HepG2 (cell line): ENCODE measurements around the gene ABAT. TPM values are rescaled to one million over a fixed set of nuclear protein-coding genes. Genes with fewer than 3 reads are reported as not detected.

ENCODE experiments used
- CBX2 ChIP-seq, 2 experiments: fragments of 200-600 bp in 1 of 2; sonication (generic); formaldehyde crosslinking in 1 of 2; IDR thresholded peaks; 2 replicates each; pipeline versions ENCODE4 v1.7.0 to v1.8.1; 2018 to 2022; ENCODE audit warnings: low read depth in 2 of 2, low read length in 1 of 2, mild to moderate bottlenecking in 1 of 2, missing genetic modification reagents in 1 of 2
- CREB1 ChIP-seq, 2 experiments: fragments of 450-650 bp in 1 of 2; IDR thresholded peaks; 2 replicates each; pipeline ENCODE4 v1.6.1; 2016 to 2017; ENCODE audit warnings: control low read depth in 1 of 2, mild to moderate bottlenecking in 1 of 2, missing compliant biosample characterization in 1 of 2, missing genetic modification characterization in 1 of 2
- JUNB ChIP-seq: sonication (generic); formaldehyde crosslinking; IDR thresholded peaks from 2 replicates; pipeline ENCODE4 v1.8.0; 2022; ENCODE audit warnings: missing genetic modification reagents, mild to moderate bottlenecking, borderline replicate concordance
- RFXAP ChIP-seq: sonication (generic); formaldehyde crosslinking; IDR thresholded peaks from 2 replicates; pipeline ENCODE4 v1.4.0; 2020; ENCODE audit warnings: missing genetic modification reagents, borderline replicate concordance
- SRSF9 ChIP-seq: fragments of 200-400 bp; formaldehyde crosslinking; IDR thresholded peaks from 2 replicates; pipeline ENCODE4 v1.6.1; 2018; ENCODE audit warnings: borderline replicate concordance, mild to moderate bottlenecking, low read depth, low read length; ENCODE audit not compliant: insufficient read depth, poor library complexity, severe bottlenecking
- SYNCRIP ChIP-seq: fragments of 200-400 bp; formaldehyde crosslinking; IDR thresholded peaks from 2 replicates; pipeline ENCODE4 v1.6.1; 2018; ENCODE audit warnings: mild to moderate bottlenecking, low read depth, low read length; ENCODE audit not compliant: insufficient read depth
- THYN1 ChIP-seq: sonication (generic); formaldehyde crosslinking; IDR thresholded peaks from 2 replicates; pipeline ENCODE4 v1.8.1; 2023; ENCODE audit warnings: low read depth, mild to moderate bottlenecking, moderate library complexity, missing genetic modification reagents, borderline replicate concordance
- TOPORS ChIP-seq: sonication (generic); formaldehyde crosslinking; IDR thresholded peaks from 2 replicates; pipeline ENCODE4 v1.8.0; 2023; ENCODE audit warnings: mild to moderate bottlenecking, missing genetic modification reagents
- ZMAT5 ChIP-seq: sonication (generic); formaldehyde crosslinking; IDR thresholded peaks from 2 replicates; pipeline ENCODE4 v1.5.0; 2020; ENCODE audit warnings: mild to moderate bottlenecking, low read depth, missing genetic modification reagents, borderline replicate concordance
- ZNF274 ChIP-seq: sonication (generic); formaldehyde crosslinking; IDR thresholded peaks from 2 replicates; pipeline ENCODE4 v1.5.1; 2020; ENCODE audit warnings: mild to moderate bottlenecking, missing genetic modification reagents
- ZNF331 ChIP-seq: sonication (generic); formaldehyde crosslinking; IDR thresholded peaks from 2 replicates; pipeline ENCODE4 v1.4.0; 2020; ENCODE audit warnings: missing genetic modification reagents
- ZNF34 ChIP-seq: sonication (generic); formaldehyde crosslinking; IDR thresholded peaks from 2 replicates; pipeline ENCODE4 v1.4.0; 2020; ENCODE audit warnings: mild to moderate bottlenecking, missing genetic modification reagents, borderline replicate concordance
- ZNF576 ChIP-seq: sonication (generic); formaldehyde crosslinking; IDR thresholded peaks from 2 replicates; pipeline ENCODE4 v1.4.0; 2020; ENCODE audit warnings: mild to moderate bottlenecking, missing genetic modification reagents
- ZNF691 ChIP-seq: sonication (generic); formaldehyde crosslinking; IDR thresholded peaks from 2 replicates; pipeline ENCODE4 v1.4.0; 2020; ENCODE audit warnings: missing genetic modification reagents, low read depth, mild to moderate bottlenecking, borderline replicate concordance
- ZSCAN30 ChIP-seq: sonication (generic); formaldehyde crosslinking; IDR thresholded peaks from 2 replicates; pipeline ENCODE4 v1.5.0; 2020; ENCODE audit warnings: mild to moderate bottlenecking, missing genetic modification reagents
- ZUFSP ChIP-seq: sonication (generic); formaldehyde crosslinking; IDR thresholded peaks from 2 replicates; pipeline ENCODE4 v1.9.0; 2021; ENCODE audit warnings: missing genetic modification reagents, mild to moderate bottlenecking, borderline replicate concordance
- polyA plus RNA-seq, 8 experiments: library from polyadenylated mRNA; depleted of rRNA in 3 of 8; stranded (reverse) in 7 of 8; unstranded in 1 of 8; fragments of >200 nt; fragmentation: Illumina TruSeq in 4 of 8; extraction: Trizol in 4 of 8; gene quantifications; 2 replicates each; pipeline versions ENCODE4 v1.2.1 to v1.2.3, GENCODE V29; 2011 to 2016; ENCODE audit warnings: low read depth in 4 of 8, missing spikeins in 1 of 8, mixed read lengths in 1 of 8; ENCODE audit not compliant: insufficient read depth in 1 of 8
- total RNA-seq, 5 experiments: library from RNA; depleted of rRNA; stranded (reverse); fragments of >200 nt; fragmentation: Illumina TruSeq; extraction: Trizol; gene quantifications; 2 replicates each; pipeline ENCODE4 v1.2.3, GENCODE V29; 2016; ENCODE audit warnings: low read depth in 1 of 5
- TF ChIP-seq, protein P1 (sequence below): sonication (generic); formaldehyde crosslinking; IDR thresholded peaks from 2 replicates; pipeline ENCODE4 v1.5.1; 2020; ENCODE audit warnings: mild to moderate bottlenecking, missing genetic modification reagents, moderate library complexity
- TF ChIP-seq, protein P2 (sequence below): sonication (generic); formaldehyde crosslinking; IDR thresholded peaks from 2 replicates; pipeline ENCODE4 v1.9.0; 2021; ENCODE audit warnings: missing genetic modification reagents, mild to moderate bottlenecking, borderline replicate concordance

The ABAT gene
- total and polyA plus RNA-seq, 2 of the 13 experiments (the other 11 are each of a cell fraction or from before 2014, with no cell fraction given) = 47.6 to 97.3 TPM

DNA sequence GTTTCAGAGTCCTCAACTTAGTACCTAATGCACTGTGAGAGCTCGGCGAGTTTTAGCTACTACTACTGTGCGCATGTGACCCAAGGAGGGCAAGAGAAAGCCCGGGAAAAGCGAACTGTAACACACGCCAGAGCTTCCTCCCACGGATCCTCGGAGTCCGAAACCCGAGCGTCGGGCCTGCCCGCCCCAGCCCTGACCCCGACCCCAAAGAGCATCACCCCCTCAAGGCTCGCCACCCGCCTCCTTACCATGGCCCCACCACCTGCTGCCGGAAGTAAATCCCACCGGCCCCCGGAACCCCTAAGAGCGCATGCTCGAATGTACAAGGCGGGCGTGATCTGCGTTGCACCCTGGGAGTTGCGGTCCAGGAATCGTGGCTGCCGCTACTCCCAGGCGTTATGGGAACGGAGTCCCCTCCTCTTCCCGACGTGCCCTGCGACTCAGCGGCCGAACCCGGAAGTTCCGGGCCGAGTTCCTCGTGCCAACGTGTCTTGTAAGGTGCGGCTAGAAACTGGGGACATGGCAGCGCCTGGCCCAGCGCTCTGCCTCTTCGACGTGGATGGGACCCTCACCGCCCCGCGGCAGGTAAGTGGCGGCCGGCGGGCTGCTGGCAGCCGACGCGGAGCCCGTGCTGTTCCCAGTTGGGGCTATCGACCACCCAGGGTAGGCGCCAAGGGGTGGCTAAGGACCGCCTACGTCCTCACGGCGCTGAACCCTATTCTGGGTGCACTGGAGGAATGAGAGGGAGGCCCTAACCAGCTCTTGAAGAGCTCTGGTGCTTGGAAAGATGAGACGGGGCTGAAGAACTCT is 123.2 kb downstream of the ABAT start, which contains the start of the genes PMM2 and TMEM186 (continued):
- TF ChIP-seq, protein P1, sequence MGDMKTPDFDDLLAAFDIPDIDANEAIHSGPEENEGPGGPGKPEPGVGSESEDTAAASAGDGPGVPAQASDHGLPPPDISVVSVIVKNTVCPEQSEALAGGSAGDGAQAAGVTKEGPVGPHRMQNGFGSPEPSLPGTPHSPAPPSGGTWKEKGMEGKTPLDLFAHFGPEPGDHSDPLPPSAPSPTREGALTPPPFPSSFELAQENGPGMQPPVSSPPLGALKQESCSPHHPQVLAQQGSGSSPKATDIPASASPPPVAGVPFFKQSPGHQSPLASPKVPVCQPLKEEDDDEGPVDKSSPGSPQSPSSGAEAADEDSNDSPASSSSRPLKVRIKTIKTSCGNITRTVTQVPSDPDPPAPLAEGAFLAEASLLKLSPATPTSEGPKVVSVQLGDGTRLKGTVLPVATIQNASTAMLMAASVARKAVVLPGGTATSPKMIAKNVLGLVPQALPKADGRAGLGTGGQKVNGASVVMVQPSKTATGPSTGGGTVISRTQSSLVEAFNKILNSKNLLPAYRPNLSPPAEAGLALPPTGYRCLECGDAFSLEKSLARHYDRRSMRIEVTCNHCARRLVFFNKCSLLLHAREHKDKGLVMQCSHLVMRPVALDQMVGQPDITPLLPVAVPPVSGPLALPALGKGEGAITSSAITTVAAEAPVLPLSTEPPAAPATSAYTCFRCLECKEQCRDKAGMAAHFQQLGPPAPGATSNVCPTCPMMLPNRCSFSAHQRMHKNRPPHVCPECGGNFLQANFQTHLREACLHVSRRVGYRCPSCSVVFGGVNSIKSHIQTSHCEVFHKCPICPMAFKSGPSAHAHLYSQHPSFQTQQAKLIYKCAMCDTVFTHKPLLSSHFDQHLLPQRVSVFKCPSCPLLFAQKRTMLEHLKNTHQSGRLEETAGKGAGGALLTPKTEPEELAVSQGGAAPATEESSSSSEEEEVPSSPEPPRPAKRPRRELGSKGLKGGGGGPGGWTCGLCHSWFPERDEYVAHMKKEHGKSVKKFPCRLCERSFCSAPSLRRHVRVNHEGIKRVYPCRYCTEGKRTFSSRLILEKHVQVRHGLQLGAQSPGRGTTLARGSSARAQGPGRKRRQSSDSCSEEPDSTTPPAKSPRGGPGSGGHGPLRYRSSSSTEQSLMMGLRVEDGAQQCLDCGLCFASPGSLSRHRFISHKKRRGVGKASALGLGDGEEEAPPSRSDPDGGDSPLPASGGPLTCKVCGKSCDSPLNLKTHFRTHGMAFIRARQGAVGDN = peak; percentile 100
- peak; percentile 87 for TF ChIP-seq RFXAP (CRISPR knock-in tag)
- TF ChIP-seq ZNF331 (CRISPR knock-in tag) = peak; percentile 85
- no peak for TF ChIP-seq SRSF9
- TF ChIP-seq THYN1 = no peak
- peak; percentile 99 for TF ChIP-seq TOPORS (CRISPR knock-in tag)
- peak; percentile 88; the same call in 1 of the 2 replicates for TF ChIP-seq ZNF691 (CRISPR knock-in tag)
- peak; percentile 96 for TF ChIP-seq ZSCAN30
- TF ChIP-seq ZNF274 (CRISPR knock-in tag) = peak; percentile 99
- TF ChIP-seq ZNF576 (CRISPR knock-in tag) = peak; percentile 95
- TF ChIP-seq CREB1 (IDR thresholded peaks at IDR 0.05) = peak; percentile 79
- TF ChIP-seq CREB1 (CRISPR knock-in tag; IDR thresholded peaks at IDR 0.05) = peak; percentile 91
- TF ChIP-seq ZNF34 (CRISPR knock-in tag) = peak; percentile 99
- TF ChIP-seq ZMAT5 (CRISPR knock-in tag) = no peak
- no peak for TF ChIP-seq ZUFSP
- no peak; the same call in 1 of the 2 replicates for TF ChIP-seq JUNB (CRISPR knock-in tag)
- TF ChIP-seq, protein P2, sequence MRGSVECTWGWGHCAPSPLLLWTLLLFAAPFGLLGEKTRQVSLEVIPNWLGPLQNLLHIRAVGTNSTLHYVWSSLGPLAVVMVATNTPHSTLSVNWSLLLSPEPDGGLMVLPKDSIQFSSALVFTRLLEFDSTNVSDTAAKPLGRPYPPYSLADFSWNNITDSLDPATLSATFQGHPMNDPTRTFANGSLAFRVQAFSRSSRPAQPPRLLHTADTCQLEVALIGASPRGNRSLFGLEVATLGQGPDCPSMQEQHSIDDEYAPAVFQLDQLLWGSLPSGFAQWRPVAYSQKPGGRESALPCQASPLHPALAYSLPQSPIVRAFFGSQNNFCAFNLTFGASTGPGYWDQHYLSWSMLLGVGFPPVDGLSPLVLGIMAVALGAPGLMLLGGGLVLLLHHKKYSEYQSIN = no peak; the same call in 1 of the 2 replicates
- no peak for TF ChIP-seq SYNCRIP
- no peak for TF ChIP-seq CBX2 (IDR thresholded peaks at IDR 0.05; ENCODE audit: low read depth, low read length)
- TF ChIP-seq CBX2 (CRISPR knock-in tag; IDR thresholded peaks at IDR 0.05; ENCODE audit: low read depth) = peak; percentile 79; the same call in 1 of the 2 replicates
